ENCODE data around the gene UNC45A.

The UNC45A gene

GRCh38 chr15:90911906-90912769 is 22.9 kb upstream of the UNC45A start:
- no peak overlapping the region for H3K4me3 ChIP-seq (ENCODE audit: low read length in 2 of 2)
- H3K27ac ChIP-seq (ENCODE audit: low read length) = no peak overlapping the region
- H3K36me3 ChIP-seq (ENCODE audit: control insufficient read depth in 2 of 2, insufficient read depth in 2 of 2, low read length in 2 of 2) = peaks cover 65 to 84% of the 10 kb centered on the region in 2 donors
- no peaks in the 10 kb centered on the region for H3K9me3 ChIP-seq (ENCODE audit: control insufficient read depth in 2 of 2, low read length in 2 of 2)
- no peaks in the 10 kb centered on the region for H3K4me1 ChIP-seq (ENCODE audit: control insufficient read depth, insufficient read depth, low read length)
- H3K9ac ChIP-seq (ENCODE audit: low read length in 2 of 2) = no peak overlapping the region
- H3K27me3 ChIP-seq (ENCODE audit: control insufficient read depth in 1 of 2, insufficient read depth in 2 of 2, low read length in 2 of 2) = no peaks in the 10 kb centered on the region

- Histone ChIP-seq H3K36me3 (ENCODE audit: control insufficient read depth in 2 of 2, insufficient read depth in 2 of 2, low read length in 2 of 2) (peaks cover 65 to 84% of the 10 kb centered on the region in 2 donors), H3K27me3 (ENCODE audit: control insufficient read depth in 1 of 2, insufficient read depth in 2 of 2, low read length in 2 of 2) (no peaks in the 10 kb centered on the region), H3K4me1 (ENCODE audit: control insufficient read depth, insufficient read depth, low read length) (no peaks in the 10 kb centered on the region), H3K9ac (ENCODE audit: low read length in 2 of 2) (no peak overlapping the region), H3K27ac (ENCODE audit: low read length) (no peak overlapping the region), H3K4me3 (ENCODE audit: low read length in 2 of 2) (no peak overlapping the region), H3K9me3 (ENCODE audit: control insufficient read depth in 2 of 2, low read length in 2 of 2) (no peaks in the 10 kb centered on the region)
Observed at GRCh38 chr15:90912770-90913075, 22.4 kb upstream of the UNC45A start.

DNA sequence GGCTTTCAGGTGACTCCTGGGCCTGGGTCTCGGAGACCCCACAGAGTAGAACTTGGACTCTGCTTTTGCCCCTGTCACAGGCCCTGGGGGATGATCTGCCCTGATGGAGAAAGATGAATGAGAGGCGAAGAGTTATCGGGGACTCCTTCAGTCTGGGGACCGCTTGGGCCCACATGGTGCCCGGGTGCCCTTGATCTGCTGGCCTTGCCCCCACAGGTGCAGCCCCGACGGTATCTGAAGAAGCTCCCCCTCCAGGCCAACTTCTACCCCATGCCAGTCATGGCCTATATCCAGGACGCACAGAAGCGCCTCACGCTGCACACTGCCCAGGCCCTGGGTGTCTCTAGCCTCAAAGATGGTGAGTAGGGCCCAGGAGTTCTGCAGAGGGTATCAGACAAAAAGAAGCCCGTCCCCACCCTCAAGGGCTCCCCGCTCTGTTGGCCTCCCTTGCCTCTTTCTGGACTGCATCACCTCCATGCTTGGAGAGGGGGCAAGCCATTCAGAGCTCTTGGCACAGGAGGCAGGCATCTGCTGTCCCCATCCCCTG is 21.6 kb upstream of the UNC45A start:
- Histone ChIP-seq H3K27me3 (ENCODE audit: control insufficient read depth in 1 of 2, insufficient read depth in 2 of 2, low read length in 2 of 2) (no peaks in the 10 kb centered on the region), H3K9me3 (ENCODE audit: control insufficient read depth in 2 of 2, low read length in 2 of 2) (no peaks in the 10 kb centered on the region), H3K4me1 (ENCODE audit: control insufficient read depth, insufficient read depth, low read length) (no peaks in the 10 kb centered on the region), H3K36me3 (ENCODE audit: control insufficient read depth in 2 of 2, insufficient read depth in 2 of 2, low read length in 2 of 2) (peaks cover 72 to 86% of the 10 kb centered on the region in 2 donors), H3K27ac (ENCODE audit: low read length) (no peak overlapping the region), H3K9ac (ENCODE audit: low read length in 2 of 2) (no peak overlapping the region), H3K4me3 (ENCODE audit: low read length in 2 of 2) (no peak overlapping the region)

DNA sequence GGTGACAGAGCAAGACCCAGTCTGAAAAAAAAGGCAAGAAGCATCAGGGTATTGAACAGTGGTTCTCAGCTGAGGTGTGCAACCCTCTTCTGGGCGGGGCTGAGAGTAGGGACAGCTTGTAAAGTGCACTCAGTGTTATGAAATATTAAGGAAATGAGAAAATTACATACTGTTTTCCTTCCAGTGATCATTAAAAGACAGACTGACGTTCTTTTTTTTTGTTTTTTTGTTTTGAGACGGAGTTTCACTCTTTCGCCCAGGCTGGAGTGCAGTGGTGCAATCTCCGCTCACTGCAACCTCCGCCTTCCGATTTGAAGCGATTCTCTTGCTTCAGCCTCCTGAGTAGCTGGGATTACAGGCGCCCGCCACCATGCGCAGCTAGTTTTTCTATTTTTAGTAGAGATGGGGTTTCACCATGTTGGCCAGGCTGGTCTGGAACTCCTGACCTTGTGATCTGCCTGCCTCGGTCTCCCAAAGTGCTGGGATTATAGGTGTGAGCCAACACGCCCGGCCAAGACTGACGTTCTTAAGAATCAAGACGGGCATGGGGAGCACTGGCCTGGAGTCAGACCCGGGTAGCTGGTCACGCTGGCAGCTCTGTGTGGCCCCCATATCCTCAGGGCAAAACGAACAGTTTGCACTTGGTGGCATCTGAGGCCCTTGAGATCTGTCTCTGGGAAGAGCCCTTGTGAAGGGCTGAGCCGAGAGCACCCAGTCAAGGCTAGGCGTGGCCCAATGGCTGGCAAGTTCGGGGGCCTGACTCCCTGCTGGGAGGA is 20.6 kb upstream of the UNC45A start:
- H3K36me3 ChIP-seq (ENCODE audit: control insufficient read depth in 2 of 2, insufficient read depth in 2 of 2, low read length in 2 of 2) = peaks cover 74 to 90% of the 10 kb centered on the region in 2 donors
- no peak overlapping the region for H3K27ac ChIP-seq (ENCODE audit: low read length)

GRCh38 chr15:90915216-90915807 is 19.8 kb upstream of the UNC45A start:
- no peak overlapping the region for H3K4me3 ChIP-seq (ENCODE audit: low read length in 2 of 2)
- no peak overlapping the region for H3K9ac ChIP-seq (ENCODE audit: low read length in 2 of 2)
- no peaks in the 10 kb centered on the region for H3K27me3 ChIP-seq (ENCODE audit: control insufficient read depth in 1 of 2, insufficient read depth in 2 of 2, low read length in 2 of 2)
- H3K36me3 ChIP-seq (ENCODE audit: control insufficient read depth in 2 of 2, insufficient read depth in 2 of 2, low read length in 2 of 2) = peaks cover 75 to 92% of the 10 kb centered on the region in 2 donors
- H3K27ac ChIP-seq (ENCODE audit: low read length) = no peak overlapping the region
- no peaks in the 10 kb centered on the region for H3K9me3 ChIP-seq (ENCODE audit: control insufficient read depth in 2 of 2, low read length in 2 of 2)
- H3K4me1 ChIP-seq (ENCODE audit: control insufficient read depth, insufficient read depth, low read length) = no peaks in the 10 kb centered on the region

More for the DNA sequence above, 20.6 kb upstream of the UNC45A start:
- H3K4me1 ChIP-seq (ENCODE audit: control insufficient read depth, insufficient read depth, low read length) = no peaks in the 10 kb centered on the region
- no peaks in the 10 kb centered on the region for H3K9me3 ChIP-seq (ENCODE audit: control insufficient read depth in 2 of 2, low read length in 2 of 2)
- H3K4me3 ChIP-seq (ENCODE audit: low read length in 2 of 2) = no peak overlapping the region
- no peak overlapping the region for H3K9ac ChIP-seq (ENCODE audit: low read length in 2 of 2)
- no peaks in the 10 kb centered on the region for H3K27me3 ChIP-seq (ENCODE audit: control insufficient read depth in 1 of 2, insufficient read depth in 2 of 2, low read length in 2 of 2)

GRCh38 chr15:90915808-90916440 is 19.2 kb upstream of the UNC45A start:
- Histone ChIP-seq H3K9me3 (ENCODE audit: control insufficient read depth in 2 of 2, low read length in 2 of 2) (no peaks in the 10 kb centered on the region), H3K27me3 (ENCODE audit: control insufficient read depth in 1 of 2, insufficient read depth in 2 of 2, low read length in 2 of 2) (no peaks in the 10 kb centered on the region), H3K4me1 (ENCODE audit: control insufficient read depth, insufficient read depth, low read length) (no peaks in the 10 kb centered on the region), H3K4me3 (ENCODE audit: low read length in 2 of 2) (no peak overlapping the region), H3K27ac (ENCODE audit: low read length) (no peak overlapping the region), H3K9ac (ENCODE audit: low read length in 2 of 2) (no peak overlapping the region), H3K36me3 (ENCODE audit: control insufficient read depth in 2 of 2, insufficient read depth in 2 of 2, low read length in 2 of 2) (peaks cover 70 to 91% of the 10 kb centered on the region in 2 donors)

GRCh38 chr15:90916461-90916860 is 18.6 kb upstream of the UNC45A start:
- Histone ChIP-seq H3K27me3 (ENCODE audit: control insufficient read depth in 1 of 2, insufficient read depth in 2 of 2, low read length in 2 of 2) (no peaks in the 10 kb centered on the region), H3K4me1 (ENCODE audit: control insufficient read depth, insufficient read depth, low read length) (no peaks in the 10 kb centered on the region), H3K9ac (ENCODE audit: low read length in 2 of 2) (no peak overlapping the region), H3K9me3 (ENCODE audit: control insufficient read depth in 2 of 2, low read length in 2 of 2) (no peaks in the 10 kb centered on the region), H3K27ac (ENCODE audit: low read length) (no peak overlapping the region), H3K36me3 (ENCODE audit: control insufficient read depth in 2 of 2, insufficient read depth in 2 of 2, low read length in 2 of 2) (peaks cover 64 to 90% of the 10 kb centered on the region in 2 donors), H3K4me3 (ENCODE audit: low read length in 2 of 2) (no peak overlapping the region)

DNA sequence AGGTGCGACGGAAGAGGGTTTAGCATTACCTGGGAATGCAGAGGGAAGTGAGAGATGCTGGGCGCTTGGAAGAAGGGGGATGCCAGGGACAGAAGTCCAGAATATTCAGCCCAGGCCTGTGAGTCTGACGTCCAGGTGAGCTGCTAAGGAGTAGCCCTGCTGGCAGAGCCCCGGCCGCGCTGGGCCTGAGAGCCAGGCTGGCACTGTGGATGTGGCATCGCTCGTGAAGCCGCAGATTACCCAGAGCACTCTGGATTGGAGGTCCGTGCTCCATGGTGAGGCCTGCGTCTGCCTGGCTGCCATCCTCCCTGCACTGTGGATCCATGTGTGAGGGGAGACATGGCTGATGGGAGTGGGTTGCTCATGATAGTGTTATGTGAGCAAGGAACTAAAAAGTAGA is 17.5 kb upstream of the UNC45A start:
- Histone ChIP-seq H3K27ac (ENCODE audit: low read length) (no peak overlapping the region), H3K9me3 (ENCODE audit: control insufficient read depth in 2 of 2, low read length in 2 of 2) (no peaks in the 10 kb centered on the region), H3K36me3 (ENCODE audit: control insufficient read depth in 2 of 2, insufficient read depth in 2 of 2, low read length in 2 of 2) (peaks cover 53 to 79% of the 10 kb centered on the region in 2 donors), H3K4me1 (ENCODE audit: control insufficient read depth, insufficient read depth, low read length) (no peaks in the 10 kb centered on the region), H3K27me3 (ENCODE audit: control insufficient read depth in 1 of 2, insufficient read depth in 2 of 2, low read length in 2 of 2) (no peaks in the 10 kb centered on the region), H3K9ac (ENCODE audit: low read length in 2 of 2) (no peak overlapping the region), H3K4me3 (ENCODE audit: low read length in 2 of 2) (no peak overlapping the region)

DNA sequence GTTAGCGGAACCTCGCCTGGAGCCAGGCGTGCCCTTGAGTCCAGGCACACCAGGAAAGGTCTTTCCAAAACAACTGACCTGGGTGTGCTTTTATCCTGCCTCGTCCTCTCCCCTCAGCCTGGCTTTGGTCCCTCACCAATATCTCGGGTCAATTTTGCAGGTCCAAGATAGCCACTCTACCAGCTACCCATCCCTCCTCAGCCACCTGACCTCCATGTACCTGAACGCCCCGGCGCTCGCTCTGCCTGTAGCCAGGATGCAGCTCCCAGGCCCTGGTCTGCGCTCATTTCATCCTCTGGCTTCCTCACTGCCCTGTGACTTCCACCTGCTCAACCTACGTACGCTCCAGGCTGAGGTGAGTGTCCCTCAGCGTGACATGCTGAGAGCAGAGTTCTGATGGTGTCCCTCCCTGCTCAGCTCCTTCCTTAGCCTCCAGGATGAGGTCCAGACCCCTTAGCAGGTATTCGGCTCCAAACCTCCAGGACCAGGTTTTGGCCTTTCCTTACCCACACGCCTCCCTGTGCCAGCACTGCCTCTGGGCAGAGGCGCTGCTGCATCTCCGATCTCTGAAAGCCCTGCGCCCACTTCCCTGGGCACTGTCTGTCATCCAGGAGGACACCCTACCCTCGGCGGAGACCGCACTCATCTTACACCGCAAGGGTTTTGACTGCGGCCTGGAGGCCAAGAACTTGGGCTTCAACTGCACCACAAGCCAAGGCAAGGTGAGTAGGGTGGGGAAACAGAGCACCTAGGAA is 16.9 kb upstream of the UNC45A start:
- H3K9me3 ChIP-seq (ENCODE audit: control insufficient read depth in 2 of 2, low read length in 2 of 2) = no peaks in the 10 kb centered on the region
- H3K4me1 ChIP-seq (ENCODE audit: control insufficient read depth, insufficient read depth, low read length) = no peaks in the 10 kb centered on the region
- no peaks in the 10 kb centered on the region for H3K27me3 ChIP-seq (ENCODE audit: control insufficient read depth in 1 of 2, insufficient read depth in 2 of 2, low read length in 2 of 2)
- H3K9ac ChIP-seq (ENCODE audit: low read length in 2 of 2) = no peak overlapping the region
- no peak overlapping the region for H3K27ac ChIP-seq (ENCODE audit: low read length)
- H3K36me3 ChIP-seq (ENCODE audit: control insufficient read depth in 2 of 2, insufficient read depth in 2 of 2, low read length in 2 of 2) = peaks cover 47 to 72% of the 10 kb centered on the region in 2 donors
- H3K4me3 ChIP-seq (ENCODE audit: low read length in 2 of 2) = no peak overlapping the region

DNA sequence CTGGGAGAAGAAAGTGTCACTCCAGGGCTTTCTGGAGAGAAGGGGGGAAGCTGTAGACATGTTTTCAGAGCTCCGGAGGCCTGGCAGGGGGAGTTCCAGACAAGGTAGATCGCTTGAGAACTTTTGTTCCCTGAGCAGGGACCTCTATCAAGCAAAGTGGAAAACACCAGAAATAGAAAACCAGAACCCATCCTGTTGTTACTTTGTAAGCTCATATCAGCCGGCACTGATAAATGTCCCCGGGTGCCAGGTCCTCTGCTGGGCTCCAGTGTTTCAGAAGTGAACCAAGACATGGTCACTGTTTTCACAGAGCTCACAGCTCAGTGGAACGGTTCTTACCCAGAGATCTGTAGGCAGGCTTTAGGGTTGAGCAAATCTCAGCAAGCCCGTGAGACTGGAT is 16.2 kb upstream of the UNC45A start:
- Histone ChIP-seq H3K4me1 (ENCODE audit: control insufficient read depth, insufficient read depth, low read length) (no peaks in the 10 kb centered on the region), H3K9ac (ENCODE audit: low read length in 2 of 2) (no peak overlapping the region), H3K9me3 (ENCODE audit: control insufficient read depth in 2 of 2, low read length in 2 of 2) (no peaks in the 10 kb centered on the region), H3K27me3 (ENCODE audit: control insufficient read depth in 1 of 2, insufficient read depth in 2 of 2, low read length in 2 of 2) (no peaks in the 10 kb centered on the region), H3K4me3 (ENCODE audit: low read length in 2 of 2) (no peak overlapping the region), H3K27ac (ENCODE audit: low read length) (no peak overlapping the region), H3K36me3 (ENCODE audit: control insufficient read depth in 2 of 2, insufficient read depth in 2 of 2, low read length in 2 of 2) (peaks cover 41 to 66% of the 10 kb centered on the region in 2 donors)

All from stomach smooth muscle (tissue), 2 donors.